ENCODE data around the gene SORCS3. TPM values are rescaled to one million over a fixed set of nuclear protein-coding genes. Genes with fewer than 3 reads are reported as not detected.
"Not testable (repeated sequence)": the region's sequence is repeated elsewhere in the genome, so short reads cannot be mapped to it uniquely, and the experiment has no call there.

Gene SORCS3
- total and polyA plus RNA-seq, 7 experiments from 2014 or later: 0.41 to 4.6 (median 0.61) TPM; not detected in 1

DNA sequence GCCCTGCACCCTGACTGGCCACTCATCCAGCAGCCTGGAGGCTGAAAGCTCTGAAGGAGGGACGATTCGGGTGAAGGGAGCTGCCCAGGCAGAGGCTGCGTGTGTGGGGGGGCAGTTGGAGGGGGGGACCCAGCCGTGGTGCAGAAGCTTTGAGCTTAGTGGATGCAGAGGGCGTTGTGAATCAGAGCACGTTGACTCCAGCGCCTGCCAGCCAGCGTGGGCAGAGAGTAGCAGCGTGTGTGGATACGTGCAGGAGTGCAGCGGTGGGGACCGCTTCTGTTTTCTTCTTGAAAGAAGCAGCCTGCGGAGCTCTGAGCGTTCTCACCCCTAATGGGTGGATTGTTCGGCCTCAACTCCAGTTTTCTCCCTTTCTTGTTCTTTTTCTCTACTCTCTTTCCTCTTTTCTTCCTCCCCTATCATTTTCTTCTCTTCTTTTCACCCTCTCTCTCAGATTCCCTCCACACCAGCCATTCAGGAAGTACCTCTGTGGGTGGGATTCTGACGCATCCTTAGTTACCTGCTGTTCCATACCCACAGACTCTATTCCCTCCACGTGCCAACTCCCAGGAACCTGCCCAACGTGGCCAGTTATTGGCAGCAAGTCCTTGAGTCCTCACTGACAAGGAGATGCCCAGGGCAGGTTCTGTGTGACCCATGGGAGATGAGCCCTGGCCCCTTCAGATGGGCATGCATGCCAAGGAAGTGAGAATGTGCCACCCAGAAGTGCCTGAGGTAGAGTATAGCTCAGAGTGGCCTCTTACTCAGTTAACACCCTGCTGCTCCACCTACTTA is 47.4 kb downstream of the SORCS3 start:
- ChIA-PET CTCF (interaction anchor here (0.7 kb wide), 1 partner anchor 13 kb away, joined by 4 read pairs; no protein-coding TSS in a partner anchor), POLR2A (no interaction called here)
- DNase-seq: no peak
- H3K27me3 Mint-ChIP-seq: peaks cover 4 to 62% (median 46%) of the 10 kb centered on the region in 5 donors
- Histone ChIP-seq H3K27ac (ENCODE audit: low read depth, low read length) (no peak overlapping the region), H3K9me3 (ENCODE audit: control insufficient read depth in 2 of 3, low read length in 3 of 3) (no peaks in the 10 kb centered on the region), H3K36me3 (ENCODE audit: control insufficient read depth in 2 of 3, insufficient read depth in 3 of 3, low read length in 3 of 3) (no peaks in the 10 kb centered on the region), H3K4me3 (ENCODE audit: low read length) (no peak overlapping the region), H3K27me3 (ENCODE audit: control insufficient read depth in 2 of 2, insufficient read depth in 2 of 2, low read length in 2 of 2) (no peaks in the 10 kb centered on the region), H3K4me1 (ENCODE audit: control insufficient read depth in 2 of 2, insufficient read depth in 2 of 2, low read length in 2 of 2) (no peaks in the 10 kb centered on the region)
- H3K36me3 Mint-ChIP-seq: no peaks in the 10 kb centered on the region
- no peak for ATAC-seq
- H3K9me3 Mint-ChIP-seq: peaks cover 0 to 1% (median 0%) of the 10 kb centered on the region in 11 donors
- no peaks in the 10 kb centered on the region for H3K4me1 Mint-ChIP-seq
- intact Hi-C loops (cut with micrococcal nuclease): no loop called here
- H3K4me3 Mint-ChIP-seq: no peak overlapping the region
- H3K27ac Mint-ChIP-seq: no peak overlapping the region

DNA sequence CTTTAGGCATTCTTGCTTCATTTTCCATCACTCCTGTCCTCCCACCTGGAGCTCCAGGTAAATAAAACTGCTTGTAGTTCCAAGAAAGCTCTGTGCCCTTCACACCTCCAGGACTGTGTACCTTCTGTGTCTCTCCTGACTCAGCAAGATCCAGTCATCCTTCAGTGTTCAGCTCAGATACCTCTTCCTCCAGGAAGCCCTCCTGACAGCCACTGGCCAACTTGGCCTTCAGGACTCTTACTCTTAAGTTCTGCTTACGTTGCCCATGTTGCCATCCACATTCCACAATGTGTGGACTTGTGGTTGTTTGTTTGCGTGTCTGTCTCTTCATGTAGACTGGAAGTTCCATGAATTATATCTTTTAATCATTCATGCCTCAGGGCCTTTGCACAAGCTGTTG is 48.0 kb downstream of the SORCS3 start:
- ChIA-PET POLR2A (no interaction called here), CTCF (no interaction called here)
- no peaks in the 10 kb centered on the region for H3K27me3 ChIP-seq (ENCODE audit: control insufficient read depth in 2 of 2, insufficient read depth in 2 of 2, low read length in 2 of 2)
- no peak for DNase-seq
- H3K4me1 ChIP-seq (ENCODE audit: control insufficient read depth in 2 of 2, insufficient read depth in 2 of 2, low read length in 2 of 2): no peaks in the 10 kb centered on the region
- no peak overlapping the region for H3K4me3 ChIP-seq (ENCODE audit: low read length)
- Mint-ChIP-seq H3K27me3 (peaks cover 4 to 67% (median 53%) of the 10 kb centered on the region in 5 donors), H3K9me3 (peaks cover 0 to 1% (median 0%) of the 10 kb centered on the region in 11 donors), H3K27ac (peak overlapping the region in 1 of 9 donors; percentile 23), H3K36me3 (no peaks in the 10 kb centered on the region), H3K4me1 (no peaks in the 10 kb centered on the region), H3K4me3 (no peak overlapping the region)
- no peaks in the 10 kb centered on the region for H3K9me3 ChIP-seq (ENCODE audit: control insufficient read depth in 2 of 3, low read length in 3 of 3)
- ATAC-seq: no peak
- H3K27ac ChIP-seq (ENCODE audit: low read depth, low read length): no peak overlapping the region
- intact Hi-C loops (cut with micrococcal nuclease): no loop called here
- no peaks in the 10 kb centered on the region for H3K36me3 ChIP-seq (ENCODE audit: control insufficient read depth in 2 of 3, insufficient read depth in 3 of 3, low read length in 3 of 3)

DNA sequence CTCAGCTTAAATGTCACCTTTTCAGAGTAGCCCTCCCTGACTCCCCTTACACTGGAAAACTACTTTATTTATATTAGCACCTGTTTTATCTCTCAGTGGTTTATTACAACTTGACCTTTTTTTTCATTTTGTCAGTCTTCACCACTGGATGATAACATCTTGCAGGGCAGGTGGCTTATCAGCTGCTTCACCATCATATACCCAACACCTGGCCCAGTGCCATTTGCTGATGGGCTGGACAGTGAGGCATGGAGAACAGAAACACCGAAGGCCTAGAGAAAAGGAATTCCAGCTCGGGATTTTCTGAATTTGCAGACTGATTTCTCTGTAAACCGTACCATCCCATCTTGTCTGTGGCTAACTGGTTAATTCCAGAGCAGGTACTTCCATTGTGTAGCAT is 48.5 kb downstream of the SORCS3 start:
- ATAC-seq: no peak
- H3K4me3 Mint-ChIP-seq: no peak overlapping the region
- H3K36me3 Mint-ChIP-seq: no peaks in the 10 kb centered on the region
- peaks cover 4 to 67% (median 54%) of the 10 kb centered on the region in 5 donors for H3K27me3 Mint-ChIP-seq
- ChIA-PET CTCF (no interaction called here), POLR2A (no interaction called here)
- intact Hi-C loops (cut with micrococcal nuclease): no loop called here
- Histone ChIP-seq H3K27ac (ENCODE audit: low read depth, low read length) (no peak overlapping the region), H3K4me3 (ENCODE audit: low read length) (no peak overlapping the region), H3K36me3 (ENCODE audit: control insufficient read depth in 2 of 3, insufficient read depth in 3 of 3, low read length in 3 of 3) (no peaks in the 10 kb centered on the region), H3K9me3 (ENCODE audit: control insufficient read depth in 2 of 3, low read length in 3 of 3) (no peaks in the 10 kb centered on the region), H3K27me3 (ENCODE audit: control insufficient read depth in 2 of 2, insufficient read depth in 2 of 2, low read length in 2 of 2) (no peaks in the 10 kb centered on the region), H3K4me1 (ENCODE audit: control insufficient read depth in 2 of 2, insufficient read depth in 2 of 2, low read length in 2 of 2) (no peaks in the 10 kb centered on the region)
- H3K27ac Mint-ChIP-seq: no peak overlapping the region
- no peaks in the 10 kb centered on the region for H3K4me1 Mint-ChIP-seq
- DNase-seq: no peak
- H3K9me3 Mint-ChIP-seq: peaks cover 0 to 1% (median 0%) of the 10 kb centered on the region in 11 donors

DNA sequence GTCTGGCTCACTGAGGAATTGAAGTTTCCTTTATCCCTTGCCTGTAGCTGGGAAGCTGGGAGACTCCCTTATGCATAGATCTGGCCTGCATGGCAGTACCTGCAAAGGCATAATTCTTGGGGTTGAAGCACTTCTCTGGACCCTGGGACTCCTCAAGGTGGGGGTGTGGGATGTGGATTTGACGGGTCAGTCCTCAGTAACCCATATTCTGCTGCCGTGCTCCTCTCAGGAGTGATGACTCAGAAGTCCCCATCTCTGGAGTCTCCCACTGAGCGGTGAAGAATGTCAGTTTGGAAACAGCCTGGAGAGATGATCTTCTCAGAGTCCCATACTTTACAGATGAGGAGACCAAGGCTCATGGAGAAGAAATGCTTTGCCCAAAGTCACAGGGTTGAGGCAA is 49.0 kb downstream of the SORCS3 start:
- Mint-ChIP-seq H3K4me1 (no peaks in the 10 kb centered on the region), H3K36me3 (no peaks in the 10 kb centered on the region), H3K9me3 (peaks cover 0 to 1% (median 0%) of the 10 kb centered on the region in 11 donors), H3K4me3 (no peak overlapping the region), H3K27ac (no peak overlapping the region), H3K27me3 (peaks cover 4 to 67% (median 54%) of the 10 kb centered on the region in 5 donors)
- Histone ChIP-seq H3K9me3 (ENCODE audit: control insufficient read depth in 2 of 3, low read length in 3 of 3) (no peaks in the 10 kb centered on the region), H3K36me3 (ENCODE audit: control insufficient read depth in 2 of 3, insufficient read depth in 3 of 3, low read length in 3 of 3) (no peaks in the 10 kb centered on the region), H3K4me3 (ENCODE audit: low read length) (no peak overlapping the region), H3K27me3 (ENCODE audit: control insufficient read depth in 2 of 2, insufficient read depth in 2 of 2, low read length in 2 of 2) (no peaks in the 10 kb centered on the region), H3K27ac (ENCODE audit: low read depth, low read length) (no peak overlapping the region), H3K4me1 (ENCODE audit: control insufficient read depth in 2 of 2, insufficient read depth in 2 of 2, low read length in 2 of 2) (no peaks in the 10 kb centered on the region)
- intact Hi-C loops (cut with micrococcal nuclease): no loop called here
- POLR2A ChIA-PET: no interaction called here
- no peak for DNase-seq
- CTCF ChIA-PET: no interaction called here
- ATAC-seq: no peak

DNA sequence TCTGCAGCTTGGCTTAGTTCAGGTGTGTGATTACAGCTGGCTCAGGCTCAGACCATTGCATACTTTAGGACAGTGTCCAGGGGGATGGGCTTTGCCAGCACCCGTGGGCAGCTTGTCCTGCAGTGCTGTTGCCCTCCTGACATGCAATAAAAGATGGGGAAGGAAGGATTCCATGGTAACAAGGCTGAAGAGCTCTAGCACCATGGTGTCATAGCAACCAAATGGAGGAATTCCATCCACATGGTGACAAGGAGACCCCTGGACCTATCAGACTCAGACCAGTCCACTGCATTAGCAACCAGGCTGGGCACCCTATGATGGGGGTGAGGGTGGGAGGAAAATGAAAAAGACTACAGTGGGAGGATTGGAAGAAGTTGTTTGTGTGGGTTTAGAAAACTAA is 49.9 kb downstream of the SORCS3 start:
- peaks cover 0 to 1% (median 0%) of the 10 kb centered on the region in 11 donors for H3K9me3 Mint-ChIP-seq
- no peaks in the 10 kb centered on the region for H3K36me3 Mint-ChIP-seq
- no peak overlapping the region for H3K4me3 Mint-ChIP-seq
- H3K27me3 ChIP-seq (ENCODE audit: control insufficient read depth in 2 of 2, insufficient read depth in 2 of 2, low read length in 2 of 2): no peaks in the 10 kb centered on the region
- H3K27me3 Mint-ChIP-seq: peaks cover 4 to 61% (median 48%) of the 10 kb centered on the region in 5 donors
- DNase-seq (no peak), ATAC-seq (no peak)
- no peaks in the 10 kb centered on the region for H3K4me1 ChIP-seq (ENCODE audit: control insufficient read depth in 2 of 2, insufficient read depth in 2 of 2, low read length in 2 of 2)
- H3K36me3 ChIP-seq (ENCODE audit: control insufficient read depth in 2 of 3, insufficient read depth in 3 of 3, low read length in 3 of 3): no peaks in the 10 kb centered on the region
- POLR2A ChIA-PET: no interaction called here
- CTCF ChIA-PET: no interaction called here
- no peak overlapping the region for H3K27ac ChIP-seq (ENCODE audit: low read depth, low read length)
- H3K4me3 ChIP-seq (ENCODE audit: low read length): no peak overlapping the region
- intact Hi-C loops (cut with micrococcal nuclease): no loop called here
- H3K4me1 Mint-ChIP-seq: no peaks in the 10 kb centered on the region
- H3K27ac Mint-ChIP-seq: no peak overlapping the region
- no peaks in the 10 kb centered on the region for H3K9me3 ChIP-seq (ENCODE audit: control insufficient read depth in 2 of 3, low read length in 3 of 3)

DNA sequence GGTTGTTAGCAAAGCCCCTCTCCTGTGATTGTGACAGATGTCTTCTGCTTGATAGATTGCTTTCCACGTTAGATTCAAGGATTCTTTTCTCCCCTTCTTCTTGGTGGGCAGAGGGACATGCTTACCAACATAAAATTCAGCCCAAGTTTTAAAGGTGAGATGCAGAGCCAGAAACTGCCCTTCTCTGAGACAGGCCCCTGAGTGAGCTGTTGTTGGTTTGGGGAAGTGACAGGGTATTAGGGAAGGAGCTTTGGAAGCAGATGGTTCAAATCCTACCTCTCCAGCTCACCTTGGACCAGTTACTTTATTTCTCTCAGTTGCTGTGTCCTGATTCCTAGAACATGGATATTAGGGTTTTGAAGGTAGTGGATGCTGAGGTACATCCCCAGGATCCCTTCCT is 53.0 kb downstream of the SORCS3 start:
- Histone ChIP-seq H3K36me3 (ENCODE audit: control insufficient read depth in 2 of 3, insufficient read depth in 3 of 3, low read length in 3 of 3) (no peaks in the 10 kb centered on the region), H3K4me1 (ENCODE audit: control insufficient read depth in 2 of 2, insufficient read depth in 2 of 2, low read length in 2 of 2) (no peaks in the 10 kb centered on the region), H3K9me3 (ENCODE audit: control insufficient read depth in 2 of 3, low read length in 3 of 3) (no peaks in the 10 kb centered on the region), H3K27ac (ENCODE audit: low read depth, low read length) (no peak overlapping the region), H3K4me3 (ENCODE audit: low read length) (no peak overlapping the region), H3K27me3 (ENCODE audit: control insufficient read depth in 2 of 2, insufficient read depth in 2 of 2, low read length in 2 of 2) (no peaks in the 10 kb centered on the region)
- CTCF ChIA-PET: no interaction called here
- POLR2A ChIA-PET: no interaction called here
- H3K27ac Mint-ChIP-seq: no peak overlapping the region
- H3K36me3 Mint-ChIP-seq: no peaks in the 10 kb centered on the region
- ATAC-seq (no peak), DNase-seq (no peak)
- intact Hi-C loops (cut with micrococcal nuclease): no loop called here
- peaks cover 0 to 37% (median 29%) of the 10 kb centered on the region in 5 donors for H3K27me3 Mint-ChIP-seq
- H3K4me1 Mint-ChIP-seq: no peaks in the 10 kb centered on the region
- H3K9me3 Mint-ChIP-seq: no peaks in the 10 kb centered on the region
- H3K4me3 Mint-ChIP-seq: no peak overlapping the region

DNA sequence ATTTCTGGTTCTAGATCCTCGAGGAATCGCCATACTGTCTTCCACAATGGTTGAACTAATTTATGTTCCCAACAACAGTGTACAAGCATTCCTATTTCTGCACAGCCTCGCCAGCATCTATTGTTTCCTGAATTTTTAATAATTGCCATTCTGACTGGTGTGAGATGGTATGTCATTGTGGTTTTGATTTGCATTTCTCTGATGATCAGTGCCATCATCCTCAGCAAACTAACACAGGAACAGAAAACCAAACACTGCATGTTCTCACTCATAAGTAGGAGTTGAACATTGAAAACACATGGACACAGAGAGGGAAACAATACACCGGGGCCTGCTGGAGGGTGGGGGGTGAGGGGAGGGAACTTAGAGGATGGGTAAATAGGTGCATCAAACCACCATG is 62.2 kb downstream of the SORCS3 start:
- DNase-seq; CTCF ChIA-PET; H3K9me3 ChIP-seq (ENCODE audit: control insufficient read depth in 2 of 3, low read length in 3 of 3); H3K36me3 Mint-ChIP-seq; H3K4me1 Mint-ChIP-seq; H3K4me1 ChIP-seq (ENCODE audit: control insufficient read depth in 2 of 2, insufficient read depth in 2 of 2, low read length in 2 of 2); H3K4me3 Mint-ChIP-seq; ATAC-seq; POLR2A ChIA-PET; H3K27ac ChIP-seq (ENCODE audit: low read depth, low read length); intact Hi-C loops (cut with micrococcal nuclease); H3K9me3 Mint-ChIP-seq; H3K27me3 ChIP-seq (ENCODE audit: control insufficient read depth in 2 of 2, insufficient read depth in 2 of 2, low read length in 2 of 2); H3K4me3 ChIP-seq (ENCODE audit: low read length); H3K27ac Mint-ChIP-seq; H3K36me3 ChIP-seq (ENCODE audit: control insufficient read depth in 2 of 3, insufficient read depth in 3 of 3, low read length in 3 of 3): not testable (repeated sequence)
- peaks cover 0 to 12% (median 4%) of the 10 kb centered on the region in 5 donors for H3K27me3 Mint-ChIP-seq
